GM23248 (cell line): ENCODE measurements around the gene NT5C1B.

Experiments used
- EZH2 ChIP-seq: fragments of 200-600 bp; sonication (generic); IDR thresholded peaks from 2 replicates; pipeline ENCODE4 v1.6.1; 2018; ENCODE audit warnings: antibody characterized with exemption, mild to moderate bottlenecking; ENCODE audit not compliant: insufficient read depth, poor library complexity, severe bottlenecking
- EZH2phosphoT487 ChIP-seq: fragments of 200-600 bp; sonication (generic); IDR thresholded peaks from 2 replicates; pipeline ENCODE4 v1.6.1; 2018; ENCODE audit warnings: antibody characterized with exemption, moderate library complexity, mild to moderate bottlenecking, low read depth; ENCODE audit not compliant: insufficient read depth

DNA sequence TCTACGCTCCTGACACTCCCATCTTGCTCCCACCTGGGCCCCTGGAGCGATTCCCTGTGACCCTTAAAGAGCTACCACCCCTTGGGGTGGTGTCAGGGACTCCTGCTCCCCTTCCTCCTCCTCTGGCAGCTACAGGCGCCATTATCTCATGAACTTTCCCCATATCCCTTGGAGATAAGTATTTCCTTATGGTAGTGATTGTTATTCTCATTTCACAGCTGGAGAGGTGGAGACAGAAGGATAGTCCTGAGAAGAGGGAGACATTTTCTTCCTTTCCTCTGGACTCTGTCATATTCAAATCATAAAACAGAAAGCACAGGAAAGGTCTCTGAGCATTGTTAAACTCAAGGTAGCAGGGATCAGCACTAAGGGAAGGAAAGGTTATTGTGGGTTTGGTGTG is 63.5 kb downstream of the NT5C1B start:
- no peak for TF ChIP-seq EZH2phosphoT487
- no peak for TF ChIP-seq EZH2
